ENCODE results near the gene GAB4. TPM values are rescaled to one million over a fixed set of nuclear protein-coding genes. Genes with fewer than 3 reads are reported as not detected.

Gene GAB4
- total and polyA plus RNA-seq, 5 donors from 2014 or later = not detected

GRCh38 chr22:16961477-16962186, 46.4 kb downstream of the GAB4 start:
- no peak for DNase-seq
- Mint-ChIP-seq H3K27ac (no peak overlapping the region), H3K27me3 (peaks cover 6% of the 10 kb centered on the region), H3K36me3 (no peaks in the 10 kb centered on the region), H3K4me1 (no peaks in the 10 kb centered on the region), H3K9me3 (peaks cover 0 to 2% (median 0%) of the 10 kb centered on the region in 7 donors), H3K4me3 (no peak overlapping the region)
- Histone ChIP-seq H3K27ac (ENCODE audit: insufficient read depth, low read length, poor library complexity, severe bottlenecking) (no peak overlapping the region), H3K36me3 (ENCODE audit: control insufficient read depth, insufficient read depth, low read length) (no peaks in the 10 kb centered on the region), H3K4me1 (ENCODE audit: control insufficient read depth, insufficient read depth, low read length, poor library complexity, severe bottlenecking) (no peaks in the 10 kb centered on the region), H3K4me3 (ENCODE audit: low read depth, low read length) (no peak overlapping the region), H3K9me3 (ENCODE audit: control insufficient read depth in 2 of 2, low read length in 2 of 2) (no peaks in the 10 kb centered on the region), H3K27me3 (ENCODE audit: control insufficient read depth, insufficient read depth, low read length) (no peaks in the 10 kb centered on the region)
- ATAC-seq (ENCODE audit: low read depth in 2 of 2) = no peak

GRCh38 chr22:16960884-16961249, 47.2 kb downstream of the GAB4 start:
- no peaks in the 10 kb centered on the region for H3K4me1 ChIP-seq (ENCODE audit: control insufficient read depth, insufficient read depth, low read length, poor library complexity, severe bottlenecking)
- DNase-seq (no peak), ATAC-seq (ENCODE audit: low read depth in 2 of 2) (no peak)
- no peaks in the 10 kb centered on the region for H3K9me3 ChIP-seq (ENCODE audit: control insufficient read depth in 2 of 2, low read length in 2 of 2)
- H3K4me3 Mint-ChIP-seq = no peak overlapping the region
- no peaks in the 10 kb centered on the region for H3K9me3 Mint-ChIP-seq
- no peaks in the 10 kb centered on the region for H3K36me3 Mint-ChIP-seq
- H3K27ac Mint-ChIP-seq = no peak overlapping the region
- H3K27me3 Mint-ChIP-seq = peaks cover 6% of the 10 kb centered on the region
- H3K27ac ChIP-seq (ENCODE audit: insufficient read depth, low read length, poor library complexity, severe bottlenecking) = no peak overlapping the region
- no peak overlapping the region for H3K4me3 ChIP-seq (ENCODE audit: low read depth, low read length)
- no peaks in the 10 kb centered on the region for H3K36me3 ChIP-seq (ENCODE audit: control insufficient read depth, insufficient read depth, low read length)
- H3K4me1 Mint-ChIP-seq = no peaks in the 10 kb centered on the region
- no peaks in the 10 kb centered on the region for H3K27me3 ChIP-seq (ENCODE audit: control insufficient read depth, insufficient read depth, low read length)

DNA sequence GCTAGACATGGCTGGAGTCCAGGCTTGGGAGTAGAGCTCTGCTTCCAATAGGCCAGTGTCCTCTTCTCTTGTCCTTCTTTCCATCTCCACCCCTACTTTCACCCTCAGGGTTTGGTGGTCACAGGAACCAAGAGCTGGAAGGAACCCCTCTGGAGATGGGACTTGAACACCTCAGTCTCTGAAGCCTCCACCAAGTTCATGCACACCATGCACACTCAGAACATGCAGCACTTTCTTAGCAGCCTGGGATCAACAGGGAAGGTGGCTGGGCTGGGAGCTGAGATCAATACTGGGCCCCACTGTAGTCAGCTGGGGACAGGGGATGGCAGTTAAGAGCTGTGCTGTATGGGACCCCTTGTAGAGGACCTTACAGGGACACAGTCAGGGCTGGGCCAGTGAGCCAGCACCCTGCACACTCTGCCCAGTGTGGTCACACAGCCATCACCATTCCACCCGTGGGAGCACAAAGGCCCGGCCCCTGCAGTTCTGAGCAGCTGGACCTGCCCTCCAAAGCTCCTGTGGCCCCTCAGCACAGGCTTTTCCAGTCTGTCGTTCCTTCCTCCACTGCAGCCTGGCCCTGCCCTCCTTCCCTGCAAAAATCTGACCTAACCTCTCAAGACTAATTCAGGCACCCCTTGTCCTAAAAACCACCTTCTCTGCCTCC, 47.7 kb downstream of the GAB4 start:
- H3K27me3 ChIP-seq (ENCODE audit: control insufficient read depth, insufficient read depth, low read length) = no peaks in the 10 kb centered on the region
- no peak overlapping the region for H3K27ac ChIP-seq (ENCODE audit: insufficient read depth, low read length, poor library complexity, severe bottlenecking)
- peaks cover 6% of the 10 kb centered on the region for H3K27me3 Mint-ChIP-seq
- ATAC-seq (ENCODE audit: low read depth in 2 of 2) (no peak), DNase-seq (no peak)
- no peaks in the 10 kb centered on the region for H3K36me3 ChIP-seq (ENCODE audit: control insufficient read depth, insufficient read depth, low read length)
- no peak overlapping the region for H3K27ac Mint-ChIP-seq
- H3K4me1 Mint-ChIP-seq = no peaks in the 10 kb centered on the region
- no peak overlapping the region for H3K4me3 ChIP-seq (ENCODE audit: low read depth, low read length)
- no peaks in the 10 kb centered on the region for H3K9me3 ChIP-seq (ENCODE audit: control insufficient read depth in 2 of 2, low read length in 2 of 2)
- no peaks in the 10 kb centered on the region for H3K9me3 Mint-ChIP-seq
- no peaks in the 10 kb centered on the region for H3K4me1 ChIP-seq (ENCODE audit: control insufficient read depth, insufficient read depth, low read length, poor library complexity, severe bottlenecking)
- H3K36me3 Mint-ChIP-seq = no peaks in the 10 kb centered on the region
- H3K4me3 Mint-ChIP-seq = no peak overlapping the region

GRCh38 chr22:16959345-16959930, 48.6 kb downstream of the GAB4 start:
- DNase-seq (no peak), ATAC-seq (ENCODE audit: low read depth in 2 of 2) (no peak)
- no peaks in the 10 kb centered on the region for H3K4me1 Mint-ChIP-seq
- H3K36me3 ChIP-seq (ENCODE audit: control insufficient read depth, insufficient read depth, low read length) = no peaks in the 10 kb centered on the region
- H3K9me3 ChIP-seq (ENCODE audit: control insufficient read depth in 2 of 2, low read length in 2 of 2) = no peaks in the 10 kb centered on the region
- H3K27me3 Mint-ChIP-seq = peaks cover 2% of the 10 kb centered on the region
- no peaks in the 10 kb centered on the region for H3K4me1 ChIP-seq (ENCODE audit: control insufficient read depth, insufficient read depth, low read length, poor library complexity, severe bottlenecking)
- peaks cover 0 to 2% (median 0%) of the 10 kb centered on the region in 7 donors for H3K9me3 Mint-ChIP-seq
- H3K4me3 Mint-ChIP-seq = no peak overlapping the region
- H3K36me3 Mint-ChIP-seq = no peaks in the 10 kb centered on the region
- no peak overlapping the region for H3K27ac ChIP-seq (ENCODE audit: insufficient read depth, low read length, poor library complexity, severe bottlenecking)
- H3K4me3 ChIP-seq (ENCODE audit: low read depth, low read length) = no peak overlapping the region
- no peaks in the 10 kb centered on the region for H3K27me3 ChIP-seq (ENCODE audit: control insufficient read depth, insufficient read depth, low read length)
- H3K27ac Mint-ChIP-seq = no peak overlapping the region

DNA sequence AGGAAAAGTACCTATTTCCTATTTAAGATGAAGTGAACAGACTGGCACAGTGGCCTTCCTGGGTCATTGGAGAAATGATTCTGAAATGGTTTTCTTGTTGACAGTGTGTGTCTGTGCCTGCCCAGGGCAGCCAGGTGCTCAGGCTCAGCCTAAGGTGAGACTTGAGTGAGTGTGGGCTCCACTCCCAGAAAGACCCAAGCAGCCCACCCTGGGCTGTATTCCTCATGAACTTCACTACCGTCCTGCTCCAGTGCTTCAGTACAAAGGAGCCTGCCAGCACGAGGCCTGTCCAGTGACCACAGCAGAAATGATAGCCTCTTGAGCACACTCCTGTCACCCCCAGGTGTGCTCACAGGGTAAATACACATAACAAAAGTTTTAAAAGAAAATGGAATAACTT, 49.5 kb downstream of the GAB4 start:
- Mint-ChIP-seq H3K9me3 (peaks cover 0 to 2% (median 0%) of the 10 kb centered on the region in 7 donors), H3K4me1 (no peaks in the 10 kb centered on the region), H3K4me3 (no peak overlapping the region), H3K27me3 (no peaks in the 10 kb centered on the region), H3K36me3 (no peaks in the 10 kb centered on the region), H3K27ac (no peak overlapping the region)
- DNase-seq = no peak
- Histone ChIP-seq H3K27ac (ENCODE audit: insufficient read depth, low read length, poor library complexity, severe bottlenecking) (no peak overlapping the region), H3K4me3 (ENCODE audit: low read depth, low read length) (no peak overlapping the region), H3K9me3 (ENCODE audit: control insufficient read depth in 2 of 2, low read length in 2 of 2) (no peaks in the 10 kb centered on the region), H3K36me3 (ENCODE audit: control insufficient read depth, insufficient read depth, low read length) (no peaks in the 10 kb centered on the region), H3K27me3 (ENCODE audit: control insufficient read depth, insufficient read depth, low read length) (no peaks in the 10 kb centered on the region), H3K4me1 (ENCODE audit: control insufficient read depth, insufficient read depth, low read length, poor library complexity, severe bottlenecking) (no peaks in the 10 kb centered on the region)
- no peak for ATAC-seq (ENCODE audit: low read depth in 2 of 2)

DNA sequence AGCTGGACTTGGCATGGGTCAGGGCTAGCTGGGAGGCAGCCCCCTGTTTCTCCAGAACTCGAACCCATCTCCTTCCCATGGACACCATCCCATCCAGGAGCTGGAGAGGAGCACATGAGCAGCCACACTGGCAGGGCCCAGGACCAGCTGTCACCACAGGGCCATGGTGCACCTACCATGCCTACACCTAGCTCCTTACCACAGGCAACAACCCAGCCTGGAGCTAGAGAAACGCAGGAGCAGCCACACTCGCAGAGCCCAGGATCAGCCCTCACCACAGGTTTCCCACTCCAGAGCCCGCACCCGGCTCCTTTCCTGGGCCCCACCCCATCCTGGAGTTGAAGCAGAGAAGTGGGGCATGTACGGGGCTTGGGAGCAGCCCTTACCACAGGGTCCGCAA, 50.2 kb downstream of the GAB4 start:
- Histone ChIP-seq H3K4me1 (ENCODE audit: control insufficient read depth, insufficient read depth, low read length, poor library complexity, severe bottlenecking) (no peaks in the 10 kb centered on the region), H3K36me3 (ENCODE audit: control insufficient read depth, insufficient read depth, low read length) (no peaks in the 10 kb centered on the region), H3K4me3 (ENCODE audit: low read depth, low read length) (no peak overlapping the region), H3K27ac (ENCODE audit: insufficient read depth, low read length, poor library complexity, severe bottlenecking) (no peak overlapping the region), H3K27me3 (ENCODE audit: control insufficient read depth, insufficient read depth, low read length) (no peaks in the 10 kb centered on the region), H3K9me3 (ENCODE audit: control insufficient read depth in 2 of 2, low read length in 2 of 2) (no peaks in the 10 kb centered on the region)
- H3K36me3 Mint-ChIP-seq = no peaks in the 10 kb centered on the region
- H3K27me3 Mint-ChIP-seq = no peaks in the 10 kb centered on the region
- DNase-seq (no peak), ATAC-seq (ENCODE audit: low read depth in 2 of 2) (no peak)
- H3K4me1 Mint-ChIP-seq = no peaks in the 10 kb centered on the region
- H3K9me3 Mint-ChIP-seq = peaks cover 0 to 2% (median 0%) of the 10 kb centered on the region in 7 donors
- no peak overlapping the region for H3K4me3 Mint-ChIP-seq
- H3K27ac Mint-ChIP-seq = no peak overlapping the region

DNA sequence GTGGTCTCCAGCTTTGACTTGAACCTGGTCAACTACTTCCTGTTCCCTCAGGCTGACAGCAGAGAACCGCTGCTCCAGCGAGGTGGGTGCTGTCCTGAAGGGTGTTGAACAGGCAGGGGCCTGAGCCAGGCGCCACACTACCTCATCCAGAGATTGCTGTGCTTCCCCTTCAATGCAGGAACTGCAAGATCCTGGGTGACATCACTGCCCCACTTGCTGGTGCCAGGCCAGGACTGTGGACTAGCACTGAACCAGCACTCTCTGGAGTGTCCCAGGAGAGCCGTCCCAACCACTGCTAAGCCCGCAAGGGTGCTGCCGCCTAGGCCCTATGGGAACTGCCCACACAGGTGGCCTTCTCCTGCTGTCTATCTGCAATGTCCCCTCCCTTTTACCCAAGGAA, 51.7 kb downstream of the GAB4 start:
- H3K27me3 ChIP-seq (ENCODE audit: control insufficient read depth, insufficient read depth, low read length) = no peaks in the 10 kb centered on the region
- no peak overlapping the region for H3K4me3 ChIP-seq (ENCODE audit: low read depth, low read length)
- no peaks in the 10 kb centered on the region for H3K36me3 ChIP-seq (ENCODE audit: control insufficient read depth, insufficient read depth, low read length)
- Mint-ChIP-seq H3K27ac (no peak overlapping the region), H3K27me3 (no peaks in the 10 kb centered on the region), H3K4me3 (no peak overlapping the region), H3K4me1 (no peaks in the 10 kb centered on the region), H3K36me3 (no peaks in the 10 kb centered on the region), H3K9me3 (peaks cover 0 to 2% (median 0%) of the 10 kb centered on the region in 7 donors)
- no peaks in the 10 kb centered on the region for H3K4me1 ChIP-seq (ENCODE audit: control insufficient read depth, insufficient read depth, low read length, poor library complexity, severe bottlenecking)
- no peak overlapping the region for H3K27ac ChIP-seq (ENCODE audit: insufficient read depth, low read length, poor library complexity, severe bottlenecking)
- H3K9me3 ChIP-seq (ENCODE audit: control insufficient read depth in 2 of 2, low read length in 2 of 2) = no peaks in the 10 kb centered on the region
- no peak for DNase-seq
- peak in 1 of 2 donors; percentile 22 for ATAC-seq (ENCODE audit: low read depth in 2 of 2)
